Neural cell (in vitro differentiated cells): Measurements from ENCODE around the gene ATF7IP2. TPM values are rescaled to one million over a fixed set of nuclear protein-coding genes. Genes with fewer than 3 reads are reported as not detected.

Source experiments
- H2AFZ ChIP-seq: fragments of 200-600, 300-800 bp; sonication (generic), shearing (Covaris generic); 2 replicates; pipeline ENCODE4 v1.6.0; 2014; ENCODE audit warnings: low read depth, mild to moderate bottlenecking, antibody characterized with exemption, low read length, moderate library complexity
- H3F3A ChIP-seq: fragments of 200-600 bp; shearing (Covaris generic); 2 replicates; pipeline ENCODE4 v1.6.1; 2016; ENCODE audit warnings: mild to moderate bottlenecking, moderate library complexity, mixed read lengths, antibody characterized with exemption, low read length; ENCODE audit not compliant: insufficient read depth, poor library complexity, severe bottlenecking
- H3K27ac ChIP-seq: fragments of 200-600, 300-800 bp; sonication (generic), shearing (Covaris generic); 2 replicates; pipeline ENCODE4 v1.5.1; 2014; ENCODE audit warnings: mild to moderate bottlenecking, low read length, moderate library complexity
- H3K27me3 ChIP-seq: fragments of 300-800, 200-600 bp; sonication (generic), shearing (Covaris generic); 2 replicates; pipeline ENCODE4 v1.6.0; 2014; ENCODE audit warnings: mild to moderate bottlenecking, low read depth, low read length, moderate library complexity; ENCODE audit not compliant: insufficient read depth
- H3K36me3 ChIP-seq: fragments of 300-800, 200-600 bp; sonication (generic), shearing (Covaris generic); 2 replicates; pipeline ENCODE4 v1.5.1; 2014; ENCODE audit warnings: mild to moderate bottlenecking, antibody characterized with exemption, low read length, moderate library complexity; ENCODE audit not compliant: insufficient read depth
- H3K4me2 ChIP-seq: fragments of 300-800, 200-600 bp; sonication (generic), shearing (Covaris generic); 2 replicates; pipeline ENCODE4 v1.6.0; 2014; ENCODE audit warnings: mild to moderate bottlenecking, low read length
- H3K4me3 ChIP-seq: fragments of 300-800, 200-600 bp; sonication (generic), shearing (Covaris generic); 2 replicates; pipeline ENCODE4 v1.5.1; 2014; ENCODE audit warnings: mild to moderate bottlenecking, low read length, moderate library complexity
- H3K79me2 ChIP-seq: fragments of 200-600 bp; shearing (Covaris generic); replicated peaks from 2 replicates; pipeline ENCODE4 v1.6.0; 2014; ENCODE audit warnings: mild to moderate bottlenecking, low read length, moderate library complexity; ENCODE audit not compliant: insufficient read depth
- H3K9ac ChIP-seq: fragments of 300-800, 200-600 bp; sonication (generic), shearing (Covaris generic); 2 replicates; pipeline ENCODE4 v1.6.1; 2016; ENCODE audit warnings: mild to moderate bottlenecking, low read length, mixed read lengths
- H3K9me2 ChIP-seq: fragments of 200-600 bp; shearing (Covaris generic); 2 replicates; pipeline ENCODE4 v1.6.1; 2016; ENCODE audit warnings: mild to moderate bottlenecking, low read length, mixed read lengths; ENCODE audit not compliant: insufficient read depth
- H3K9me3 ChIP-seq: fragments of 200-600, 300-800 bp; sonication (generic), shearing (Covaris generic); 2 replicates; pipeline ENCODE4 v1.6.1; 2016; ENCODE audit warnings: mild to moderate bottlenecking, mixed run types, low read length, moderate library complexity, mixed read lengths
- H4K20me1 ChIP-seq: fragments of 200-600 bp; shearing (Covaris generic); 2 replicates; pipeline ENCODE4 v1.6.1; 2016; ENCODE audit warnings: mild to moderate bottlenecking, mixed run types; ENCODE audit not compliant: insufficient read depth
- EP300 ChIP-seq: fragments of 450-650 bp; conservative IDR thresholded peaks from 2 replicates; pipeline ENCODE4 v1.6.1; 2014; ENCODE audit warnings: antibody characterized with exemption, mild to moderate bottlenecking, moderate library complexity; ENCODE audit not compliant: poor library complexity, severe bottlenecking
- EZH2 ChIP-seq: fragments of 200-600, 300-800 bp; shearing (Covaris generic), sonication (generic); IDR thresholded peaks from 2 replicates; pipeline ENCODE4 v1.6.1; 2014; ENCODE audit warnings: antibody characterized with exemption, low read length, borderline replicate concordance, mild to moderate bottlenecking; ENCODE audit not compliant: insufficient read depth, poor library complexity, severe bottlenecking
- MXI1 ChIP-seq: fragments of 450-650 bp; conservative IDR thresholded peaks from 2 replicates; pipeline ENCODE4 v1.6.1; 2014; ENCODE audit warnings: antibody characterized with exemption, mild to moderate bottlenecking; ENCODE audit not compliant: poor library complexity, severe bottlenecking
- POLR2AphosphoS5 ChIP-seq: IDR thresholded peaks from 2 replicates; pipeline ENCODE4 v1.6.1; 2012
- RAD21 ChIP-seq: fragments of 450-650 bp; conservative IDR thresholded peaks from 2 replicates; pipeline ENCODE4 v1.6.1; 2014; ENCODE audit warnings: antibody characterized with exemption, mild to moderate bottlenecking, moderate library complexity
- SMC3 ChIP-seq: fragments of 450-650 bp; conservative IDR thresholded peaks from 2 replicates; pipeline ENCODE4 v1.6.1; 2014; ENCODE audit warnings: antibody characterized with exemption, mild to moderate bottlenecking, moderate library complexity; ENCODE audit not compliant: poor library complexity
- TAF1 ChIP-seq: IDR thresholded peaks from 2 replicates; pipeline ENCODE4 v1.6.1; 2012; ENCODE audit warnings: low read depth
- polyA plus RNA-seq: library from polyadenylated mRNA; depleted of rRNA; stranded (reverse); fragments of >200 nt; gene quantifications from 2 replicates; pipeline ENCODE4 v1.2.3, GENCODE V29; 2014
- TF ChIP-seq, protein P1 (sequence below): IDR thresholded peaks from 2 replicates; pipeline ENCODE4 v1.6.1; 2012; ENCODE audit warnings: borderline replicate concordance
- TF ChIP-seq, protein P2 (sequence below): fragments of 450-650 bp; IDR thresholded peaks from 2 replicates; pipeline ENCODE4 v1.5.1; 2014; ENCODE audit warnings: antibody characterized with exemption, mild to moderate bottlenecking, moderate library complexity; ENCODE audit not compliant: poor library complexity, severe bottlenecking

ATF7IP2 gene
- polyA plus RNA-seq, 1 donor from 2014 or later = 20.9 TPM

DNA sequence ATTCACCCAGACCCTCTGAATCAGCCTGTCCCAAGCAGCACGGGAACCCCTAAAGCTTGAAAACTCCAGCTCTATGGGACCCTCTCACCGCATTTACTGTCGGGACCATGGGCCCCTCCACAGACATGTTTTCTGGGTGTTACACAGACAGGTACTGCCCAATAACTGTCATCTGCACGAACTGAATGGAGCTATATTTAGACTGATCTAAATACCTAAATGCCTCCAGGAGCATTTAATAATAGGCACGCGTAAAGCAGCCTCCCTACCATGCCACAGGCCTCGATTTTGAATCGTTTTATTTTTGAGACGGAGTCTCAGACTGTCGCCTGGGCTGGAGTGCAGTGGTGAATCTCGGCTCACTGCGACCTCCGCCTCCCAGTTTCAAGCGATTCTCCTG, 144.8 kb downstream of the ATF7IP2 start:
- no peaks in the 10 kb centered on the region for H3K36me3 ChIP-seq
- no peak overlapping the region for H3K4me2 ChIP-seq
- no peaks in the 10 kb centered on the region for H3K27me3 ChIP-seq
- H3K9me3 ChIP-seq = no peaks in the 10 kb centered on the region
- no peak overlapping the region for H2AFZ ChIP-seq
- no peaks in the 10 kb centered on the region for H3K9me2 ChIP-seq
- H3K79me2 ChIP-seq = no peaks in the 10 kb centered on the region
- H3K27ac ChIP-seq = no peak overlapping the region
- no peak overlapping the region for H3K4me3 ChIP-seq
- H3F3A ChIP-seq = no peaks in the 10 kb centered on the region
- H4K20me1 ChIP-seq = no peaks in the 10 kb centered on the region
- no peak overlapping the region for H3K9ac ChIP-seq
- TF ChIP-seq MXI1 (no peak), EP300 (no peak), POLR2AphosphoS5 (no peak), SMC3 (no peak), RAD21 (no peak), EZH2 (no peak), TAF1 (no peak)
- TF ChIP-seq, protein P1, sequence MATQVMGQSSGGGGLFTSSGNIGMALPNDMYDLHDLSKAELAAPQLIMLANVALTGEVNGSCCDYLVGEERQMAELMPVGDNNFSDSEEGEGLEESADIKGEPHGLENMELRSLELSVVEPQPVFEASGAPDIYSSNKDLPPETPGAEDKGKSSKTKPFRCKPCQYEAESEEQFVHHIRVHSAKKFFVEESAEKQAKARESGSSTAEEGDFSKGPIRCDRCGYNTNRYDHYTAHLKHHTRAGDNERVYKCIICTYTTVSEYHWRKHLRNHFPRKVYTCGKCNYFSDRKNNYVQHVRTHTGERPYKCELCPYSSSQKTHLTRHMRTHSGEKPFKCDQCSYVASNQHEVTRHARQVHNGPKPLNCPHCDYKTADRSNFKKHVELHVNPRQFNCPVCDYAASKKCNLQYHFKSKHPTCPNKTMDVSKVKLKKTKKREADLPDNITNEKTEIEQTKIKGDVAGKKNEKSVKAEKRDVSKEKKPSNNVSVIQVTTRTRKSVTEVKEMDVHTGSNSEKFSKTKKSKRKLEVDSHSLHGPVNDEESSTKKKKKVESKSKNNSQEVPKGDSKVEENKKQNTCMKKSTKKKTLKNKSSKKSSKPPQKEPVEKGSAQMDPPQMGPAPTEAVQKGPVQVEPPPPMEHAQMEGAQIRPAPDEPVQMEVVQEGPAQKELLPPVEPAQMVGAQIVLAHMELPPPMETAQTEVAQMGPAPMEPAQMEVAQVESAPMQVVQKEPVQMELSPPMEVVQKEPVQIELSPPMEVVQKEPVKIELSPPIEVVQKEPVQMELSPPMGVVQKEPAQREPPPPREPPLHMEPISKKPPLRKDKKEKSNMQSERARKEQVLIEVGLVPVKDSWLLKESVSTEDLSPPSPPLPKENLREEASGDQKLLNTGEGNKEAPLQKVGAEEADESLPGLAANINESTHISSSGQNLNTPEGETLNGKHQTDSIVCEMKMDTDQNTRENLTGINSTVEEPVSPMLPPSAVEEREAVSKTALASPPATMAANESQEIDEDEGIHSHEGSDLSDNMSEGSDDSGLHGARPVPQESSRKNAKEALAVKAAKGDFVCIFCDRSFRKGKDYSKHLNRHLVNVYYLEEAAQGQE = no peak
- TF ChIP-seq, protein P2, sequence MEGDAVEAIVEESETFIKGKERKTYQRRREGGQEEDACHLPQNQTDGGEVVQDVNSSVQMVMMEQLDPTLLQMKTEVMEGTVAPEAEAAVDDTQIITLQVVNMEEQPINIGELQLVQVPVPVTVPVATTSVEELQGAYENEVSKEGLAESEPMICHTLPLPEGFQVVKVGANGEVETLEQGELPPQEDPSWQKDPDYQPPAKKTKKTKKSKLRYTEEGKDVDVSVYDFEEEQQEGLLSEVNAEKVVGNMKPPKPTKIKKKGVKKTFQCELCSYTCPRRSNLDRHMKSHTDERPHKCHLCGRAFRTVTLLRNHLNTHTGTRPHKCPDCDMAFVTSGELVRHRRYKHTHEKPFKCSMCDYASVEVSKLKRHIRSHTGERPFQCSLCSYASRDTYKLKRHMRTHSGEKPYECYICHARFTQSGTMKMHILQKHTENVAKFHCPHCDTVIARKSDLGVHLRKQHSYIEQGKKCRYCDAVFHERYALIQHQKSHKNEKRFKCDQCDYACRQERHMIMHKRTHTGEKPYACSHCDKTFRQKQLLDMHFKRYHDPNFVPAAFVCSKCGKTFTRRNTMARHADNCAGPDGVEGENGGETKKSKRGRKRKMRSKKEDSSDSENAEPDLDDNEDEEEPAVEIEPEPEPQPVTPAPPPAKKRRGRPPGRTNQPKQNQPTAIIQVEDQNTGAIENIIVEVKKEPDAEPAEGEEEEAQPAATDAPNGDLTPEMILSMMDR = no peak

DNA sequence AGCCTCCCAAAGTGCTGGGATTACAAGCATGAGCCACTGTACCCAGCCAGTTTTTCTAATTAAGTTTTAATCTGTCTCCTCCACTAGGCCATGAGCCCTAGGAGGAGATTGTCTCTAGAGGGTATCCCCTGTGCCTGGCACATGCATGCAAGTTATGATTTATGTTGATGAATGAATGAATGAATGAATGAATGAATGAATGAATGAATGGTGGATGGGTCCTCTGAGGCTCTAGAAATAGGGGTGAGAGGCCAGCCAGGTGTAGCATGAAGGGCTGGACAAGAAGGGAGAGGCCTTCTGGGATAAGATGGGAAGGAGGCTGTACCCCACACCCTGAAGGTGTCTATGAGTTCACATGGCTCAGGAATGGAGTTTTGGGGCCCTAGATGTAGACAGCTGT, 145.7 kb downstream of the ATF7IP2 start:
- no peaks in the 10 kb centered on the region for H3K36me3 ChIP-seq
- H2AFZ ChIP-seq = no peak overlapping the region
- H3K9me3 ChIP-seq = no peaks in the 10 kb centered on the region
- no peak for TF ChIP-seq TAF1
- no peak for TF ChIP-seq POLR2AphosphoS5
- TF ChIP-seq RAD21 = no peak
- no peak for TF ChIP-seq SMC3
- TF ChIP-seq, protein P2 = no peak
- no peak for TF ChIP-seq EZH2
- TF ChIP-seq EP300 = no peak
- TF ChIP-seq MXI1 = no peak
- TF ChIP-seq, protein P1 = no peak
- no peaks in the 10 kb centered on the region for H3K79me2 ChIP-seq
- no peak overlapping the region for H3K4me2 ChIP-seq
- no peak overlapping the region for H3K27ac ChIP-seq
- H3K4me3 ChIP-seq = no peak overlapping the region
- H3K9ac ChIP-seq = no peak overlapping the region
- no peaks in the 10 kb centered on the region for H3K27me3 ChIP-seq
- H3F3A ChIP-seq = no peaks in the 10 kb centered on the region
- no peaks in the 10 kb centered on the region for H4K20me1 ChIP-seq
- H3K9me2 ChIP-seq = no peaks in the 10 kb centered on the region
